Measurements from ENCODE around the gene LMO4. TPM values are rescaled to one million over a fixed set of nuclear protein-coding genes. Genes with fewer than 3 reads are reported as not detected.

The LMO4 gene
- total RNA-seq, 2 donors from 2014 or later = 31.5 to 46.6 TPM

DNA sequence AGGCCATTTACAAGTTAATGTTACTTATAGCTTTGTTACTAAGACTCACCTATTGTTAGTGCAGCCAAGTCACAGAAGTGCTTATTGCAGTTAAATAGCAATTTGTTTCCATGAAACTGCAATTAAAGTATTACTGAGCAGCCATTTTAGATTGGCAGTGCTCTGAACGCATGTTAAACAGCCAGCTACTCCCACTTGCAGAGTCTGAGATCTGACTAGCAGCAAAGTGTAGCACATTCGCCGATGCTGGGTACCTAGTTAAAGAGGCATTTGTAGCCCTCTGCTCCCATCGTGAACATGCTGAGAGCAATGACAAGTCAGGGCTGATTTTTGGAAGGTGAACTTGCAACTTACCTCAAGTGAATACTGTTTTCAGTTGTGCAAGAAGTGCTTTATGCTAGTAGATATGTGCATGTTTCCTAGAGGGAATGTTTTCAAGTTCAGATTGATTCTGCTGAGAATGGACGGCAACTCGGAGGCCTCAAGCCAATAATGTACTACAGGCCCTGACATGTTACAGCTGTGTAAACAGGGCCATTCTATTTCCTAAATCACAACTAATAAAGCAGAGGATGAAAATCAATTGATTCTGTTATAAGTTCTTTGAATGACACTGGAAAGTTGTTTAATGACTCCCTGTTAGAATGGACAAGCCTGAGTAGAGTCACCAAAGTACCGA, 19.8 kb downstream of the LMO4 start:
- ATAC-seq (ENCODE audit: insufficient number of reproducible peaks, low FRiP score, low read depth) (no peak), DNase-seq (ENCODE audit: low spot score) (no peak)
- Histone ChIP-seq H3K4me1 (ENCODE audit: control insufficient read depth in 1 of 2, low read depth in 2 of 2) (peaks cover 0 to 5% of the 10 kb centered on the region in 2 donors), H3K27me3 (replicated peaks; ENCODE audit: insufficient read depth) (no peaks in the 10 kb centered on the region), H3K9me3 (no peaks in the 10 kb centered on the region), H3K36me3 (peaks cover 9% of the 10 kb centered on the region), H3K27ac (no peak overlapping the region), H3K4me3 (no peak overlapping the region)
- TF ChIP-seq, protein P1, sequence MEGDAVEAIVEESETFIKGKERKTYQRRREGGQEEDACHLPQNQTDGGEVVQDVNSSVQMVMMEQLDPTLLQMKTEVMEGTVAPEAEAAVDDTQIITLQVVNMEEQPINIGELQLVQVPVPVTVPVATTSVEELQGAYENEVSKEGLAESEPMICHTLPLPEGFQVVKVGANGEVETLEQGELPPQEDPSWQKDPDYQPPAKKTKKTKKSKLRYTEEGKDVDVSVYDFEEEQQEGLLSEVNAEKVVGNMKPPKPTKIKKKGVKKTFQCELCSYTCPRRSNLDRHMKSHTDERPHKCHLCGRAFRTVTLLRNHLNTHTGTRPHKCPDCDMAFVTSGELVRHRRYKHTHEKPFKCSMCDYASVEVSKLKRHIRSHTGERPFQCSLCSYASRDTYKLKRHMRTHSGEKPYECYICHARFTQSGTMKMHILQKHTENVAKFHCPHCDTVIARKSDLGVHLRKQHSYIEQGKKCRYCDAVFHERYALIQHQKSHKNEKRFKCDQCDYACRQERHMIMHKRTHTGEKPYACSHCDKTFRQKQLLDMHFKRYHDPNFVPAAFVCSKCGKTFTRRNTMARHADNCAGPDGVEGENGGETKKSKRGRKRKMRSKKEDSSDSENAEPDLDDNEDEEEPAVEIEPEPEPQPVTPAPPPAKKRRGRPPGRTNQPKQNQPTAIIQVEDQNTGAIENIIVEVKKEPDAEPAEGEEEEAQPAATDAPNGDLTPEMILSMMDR (IDR thresholded peaks at IDR 0.05) = no peak

DNA sequence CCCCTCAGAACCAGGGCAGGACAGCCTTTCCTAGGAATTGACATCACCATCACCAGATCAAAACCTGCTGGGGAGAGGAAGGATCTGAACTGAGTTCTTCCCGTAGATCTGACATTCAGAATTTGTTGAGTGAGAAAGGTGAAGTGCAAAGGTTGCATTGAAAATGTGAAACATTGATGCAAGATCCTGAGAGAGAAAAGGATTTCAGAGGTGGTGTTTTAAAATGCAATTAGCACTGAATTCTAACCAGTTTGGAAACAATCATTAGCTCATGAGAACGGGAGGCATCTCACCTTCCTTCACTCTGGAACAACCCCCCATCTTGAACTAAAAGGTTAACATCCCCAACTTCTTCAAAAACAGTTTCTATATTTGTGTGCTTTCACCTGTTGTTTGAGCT, 20.4 kb downstream of the LMO4 start:
- TF ChIP-seq, protein P1 (IDR thresholded peaks at IDR 0.05) = no peak
- Histone ChIP-seq H3K27me3 (replicated peaks; ENCODE audit: insufficient read depth) (no peaks in the 10 kb centered on the region), H3K4me1 (ENCODE audit: control insufficient read depth in 1 of 2, low read depth in 2 of 2) (peaks cover 0 to 5% of the 10 kb centered on the region in 2 donors), H3K9me3 (no peaks in the 10 kb centered on the region), H3K27ac (no peak overlapping the region), H3K36me3 (peaks cover 9% of the 10 kb centered on the region), H3K4me3 (no peak overlapping the region)
- ATAC-seq (ENCODE audit: insufficient number of reproducible peaks, low FRiP score, low read depth) = no peak
- DNase-seq (ENCODE audit: low spot score) = no peak

DNA sequence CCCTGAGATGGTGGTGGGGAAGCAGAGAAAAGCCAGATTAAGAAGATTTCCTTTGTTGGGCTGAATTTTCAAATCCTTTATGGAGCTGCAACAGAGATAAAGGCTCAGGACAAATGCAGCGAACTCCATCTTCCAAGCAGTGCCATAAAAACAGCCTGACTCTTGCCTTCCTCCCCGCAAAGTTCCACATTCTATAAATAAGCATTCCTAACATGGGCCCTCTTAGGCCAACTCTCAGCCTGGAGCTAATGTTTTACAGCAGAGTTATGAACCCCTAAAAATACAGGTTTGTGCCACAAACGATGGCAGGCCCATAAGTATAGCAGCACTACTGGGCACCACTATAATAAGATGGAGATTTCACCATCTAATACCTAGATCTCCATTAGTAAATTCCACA, 27.2 kb downstream of the LMO4 start:
- H3K4me3 ChIP-seq = no peak overlapping the region
- no peak for ATAC-seq (ENCODE audit: insufficient number of reproducible peaks, low FRiP score, low read depth)
- H3K27ac ChIP-seq = no peak overlapping the region
- no peaks in the 10 kb centered on the region for H3K4me1 ChIP-seq (ENCODE audit: control insufficient read depth in 1 of 2, low read depth in 2 of 2)
- H3K27me3 ChIP-seq (replicated peaks; ENCODE audit: insufficient read depth) = no peaks in the 10 kb centered on the region
- H3K36me3 ChIP-seq = no peaks in the 10 kb centered on the region
- no peaks in the 10 kb centered on the region for H3K9me3 ChIP-seq
- TF ChIP-seq, protein P1 (IDR thresholded peaks at IDR 0.05) = no peak
- no peak for DNase-seq (ENCODE audit: low spot score)

DNA sequence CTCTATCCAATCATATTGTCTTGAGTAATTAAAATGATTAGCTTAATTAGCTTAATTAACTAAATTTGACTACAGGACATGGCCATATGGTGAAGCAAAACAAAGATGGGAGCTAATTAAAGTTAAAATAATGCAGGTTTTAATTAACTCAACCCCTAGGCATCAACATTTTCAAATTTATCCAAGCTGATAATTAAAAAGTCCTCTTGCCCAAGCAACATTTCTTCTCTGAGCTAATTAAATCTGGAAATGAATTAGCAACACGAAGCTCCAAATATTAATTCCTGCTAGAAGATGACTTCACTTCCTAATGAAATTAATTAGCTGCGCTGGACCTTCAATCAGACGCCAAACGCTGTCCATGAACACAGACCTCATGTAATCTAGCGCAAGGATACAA, 27.9 kb downstream of the LMO4 start:
- H3K27me3 ChIP-seq (replicated peaks; ENCODE audit: insufficient read depth) = no peaks in the 10 kb centered on the region
- no peaks in the 10 kb centered on the region for H3K4me1 ChIP-seq (ENCODE audit: control insufficient read depth in 1 of 2, low read depth in 2 of 2)
- H3K36me3 ChIP-seq = no peaks in the 10 kb centered on the region
- no peak for DNase-seq (ENCODE audit: low spot score)
- no peaks in the 10 kb centered on the region for H3K9me3 ChIP-seq
- H3K27ac ChIP-seq = no peak overlapping the region
- H3K4me3 ChIP-seq = no peak overlapping the region
- TF ChIP-seq, protein P1 (IDR thresholded peaks at IDR 0.05) = no peak
- ATAC-seq (ENCODE audit: insufficient number of reproducible peaks, low FRiP score, low read depth) = no peak

DNA sequence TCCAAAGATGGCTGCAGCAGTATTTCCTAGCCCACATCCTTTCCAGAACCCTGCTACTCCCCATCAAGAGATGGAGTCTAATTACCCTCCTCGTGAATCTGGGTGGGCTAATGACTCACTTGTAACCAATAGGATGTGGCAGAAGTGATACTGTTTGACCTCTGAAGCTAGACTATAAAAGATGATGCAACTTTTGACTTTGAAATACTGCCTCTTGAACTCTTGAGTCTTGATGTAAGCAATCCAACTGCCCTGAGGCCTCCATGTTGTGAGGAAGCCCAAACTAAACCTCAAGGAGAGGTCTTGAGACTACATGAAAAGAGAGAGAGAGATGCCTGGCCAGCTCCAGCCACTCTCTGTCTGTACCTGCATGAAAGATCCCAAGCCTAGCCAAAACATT, 29.5 kb downstream of the LMO4 start:
- Histone ChIP-seq H3K36me3 (no peaks in the 10 kb centered on the region), H3K27ac (no peak overlapping the region), H3K27me3 (replicated peaks; ENCODE audit: insufficient read depth) (no peaks in the 10 kb centered on the region), H3K4me1 (ENCODE audit: control insufficient read depth in 1 of 2, low read depth in 2 of 2) (no peaks in the 10 kb centered on the region), H3K9me3 (no peaks in the 10 kb centered on the region), H3K4me3 (no peak overlapping the region)
- ATAC-seq (ENCODE audit: insufficient number of reproducible peaks, low FRiP score, low read depth) (no peak), DNase-seq (ENCODE audit: low spot score) (no peak)
- TF ChIP-seq, protein P1 (IDR thresholded peaks at IDR 0.05) = no peak
